Left lobe of liver (tissue), 2 donors: ENCODE results near the gene TOR4A. TPM values are rescaled to one million over a fixed set of nuclear protein-coding genes. Genes with fewer than 3 reads are reported as not detected.
A peak's percentile ranks its signal among the peaks of the same experiment; 100 is the strongest.
"Not testable (repeated sequence)": the region's sequence is repeated elsewhere in the genome, so short reads cannot be mapped to it uniquely, and the experiment has no call there.

Source experiments
- ATAC-seq: fragments of 200-7000 bp; cut with Tn5 transposase; one replicate; pipeline ENCODE4 v1.9.1; 2020; ENCODE audit warnings: mild to moderate bottlenecking, moderate library complexity
- DNase-seq: peaks from one replicate; pipeline ENCODE4 v3.0.0-alpha.2; 2020; ENCODE audit warnings: low spot score
- total RNA-seq: library from RNA; stranded (reverse); gene quantifications from one replicate; pipeline ENCODE4 v1.2.1, GENCODE V29; 2021
- donor health status: DM: no; HTN: no; CAD: no; lungs with moderate emphysema.
- donor health status: DM: no; HTN: yes; CAD: no.

The TOR4A gene
- total RNA-seq, 1 donor from 2014 or later, result 3.6 TPM

GRCh38 chr9:137251490-137252268 lies 25.8 kb upstream of the TOR4A start:
- no peak for ATAC-seq
- DNase-seq, result no peak

- no peak for ATAC-seq
- no peak for DNase-seq
These were observed 24.7 kb upstream of the TOR4A start for GRCh38 chr9:137252555-137253506.

- ATAC-seq, result peak; percentile 74
These were observed 23.6 kb upstream of the TOR4A start for GRCh38 chr9:137253717-137254623.

GRCh38 chr9:137254624-137255447 lies 22.7 kb upstream of the TOR4A start, which contains the start of gene NELFB:
Gene NELFB, plus strand, starts transcription at chr9:137255327.
- ATAC-seq, result peak; percentile 83
- peak; percentile 97 for DNase-seq

More at GRCh38 chr9:137253717-137254623, 23.6 kb upstream of the TOR4A start:
- DNase-seq, result peak; percentile 82

- ATAC-seq (peak; percentile 24), DNase-seq (no peak)
These were observed 21.9 kb upstream of the TOR4A start for GRCh38 chr9:137255448-137256114.

- no peak for DNase-seq
- no peak for ATAC-seq
These were observed 21.2 kb upstream of the TOR4A start for GRCh38 chr9:137256362-137256761.

- no peak for ATAC-seq
These were observed 20.7 kb upstream of the TOR4A start for GRCh38 chr9:137256856-137257255.

GRCh38 chr9:137262173-137262908 lies 15.2 kb upstream of the TOR4A start:
- DNase-seq, result peak; percentile 48
- not testable (repeated sequence) for ATAC-seq

More at GRCh38 chr9:137256856-137257255, 20.7 kb upstream of the TOR4A start:
- no peak for DNase-seq

- DNase-seq (no peak), ATAC-seq (no peak)
These were observed 14.6 kb upstream of the TOR4A start for GRCh38 chr9:137262909-137263285.

GRCh38 chr9:137263506-137263905 lies 14.0 kb upstream of the TOR4A start:
- ATAC-seq (peak; percentile 17), DNase-seq (no peak)

- DNase-seq (no peak), ATAC-seq (no peak)
These were observed 13.5 kb upstream of the TOR4A start for GRCh38 chr9:137264067-137264466.

GRCh38 chr9:137265496-137266161 lies 11.9 kb upstream of the TOR4A start:
- DNase-seq (no peak), ATAC-seq (no peak)

- DNase-seq (peak; percentile 49), ATAC-seq (no peak)
These were observed 11.4 kb upstream of the TOR4A start for GRCh38 chr9:137266162-137266527.

GRCh38 chr9:137266585-137267453 lies 10.7 kb upstream of the TOR4A start:
- DNase-seq, result no peak

GRCh38 chr9:137267933-137268355 lies 9.6 kb upstream of the TOR4A start:
- no peak for DNase-seq
- ATAC-seq, result no peak

More at GRCh38 chr9:137266585-137267453, 10.7 kb upstream of the TOR4A start:
- ATAC-seq, result no peak

GRCh38 chr9:137268538-137269201 lies 8.9 kb upstream of the TOR4A start:
- DNase-seq, result no peak
- peak; percentile 46 for ATAC-seq
